Effector memory CD4-positive, alpha-beta T cell (primary cell): ENCODE results near the gene CHCHD4.
"Not testable (repeated sequence)": the region's sequence is repeated elsewhere in the genome, so short reads cannot be mapped to it uniquely, and the experiment has no call there.

Experiments used
- DNase-seq, 3 donors: peaks; one replicate each; pipeline ENCODE4 v3.0.0-alpha.2; 2020
- H3K27ac ChIP-seq: 2 replicates; pipeline ENCODE4 v1.7.0; 2013; ENCODE audit warnings: mild to moderate bottlenecking, low read length, moderate library complexity; ENCODE audit not compliant: insufficient read depth, poor library complexity, severe bottlenecking
- H3K27me3 ChIP-seq: replicated peaks from 2 replicates; pipeline ENCODE4 v1.7.0; 2013; ENCODE audit warnings: mild to moderate bottlenecking, low read length; ENCODE audit not compliant: insufficient read depth, control insufficient read depth, poor library complexity, severe bottlenecking
- H3K36me3 ChIP-seq: 2 replicates; pipeline ENCODE4 v1.7.0; 2013; ENCODE audit warnings: mild to moderate bottlenecking, low read length, moderate library complexity; ENCODE audit not compliant: control insufficient read depth, insufficient read depth
- H3K4me1 ChIP-seq: 2 replicates; pipeline ENCODE4 v1.7.0; 2013; ENCODE audit warnings: low read length, mild to moderate bottlenecking; ENCODE audit not compliant: control insufficient read depth, insufficient read depth, poor library complexity, severe bottlenecking
- H3K4me3 ChIP-seq: 2 replicates; pipeline ENCODE4 v1.7.0; 2013; ENCODE audit warnings: low read length, low read depth, mild to moderate bottlenecking; ENCODE audit not compliant: insufficient read depth, poor library complexity, severe bottlenecking
- H3K9me3 ChIP-seq: 2 replicates; pipeline ENCODE4 v1.7.0; 2013; ENCODE audit warnings: mild to moderate bottlenecking, low read length, moderate library complexity; ENCODE audit not compliant: control insufficient read depth

CHCHD4 gene

DNA sequence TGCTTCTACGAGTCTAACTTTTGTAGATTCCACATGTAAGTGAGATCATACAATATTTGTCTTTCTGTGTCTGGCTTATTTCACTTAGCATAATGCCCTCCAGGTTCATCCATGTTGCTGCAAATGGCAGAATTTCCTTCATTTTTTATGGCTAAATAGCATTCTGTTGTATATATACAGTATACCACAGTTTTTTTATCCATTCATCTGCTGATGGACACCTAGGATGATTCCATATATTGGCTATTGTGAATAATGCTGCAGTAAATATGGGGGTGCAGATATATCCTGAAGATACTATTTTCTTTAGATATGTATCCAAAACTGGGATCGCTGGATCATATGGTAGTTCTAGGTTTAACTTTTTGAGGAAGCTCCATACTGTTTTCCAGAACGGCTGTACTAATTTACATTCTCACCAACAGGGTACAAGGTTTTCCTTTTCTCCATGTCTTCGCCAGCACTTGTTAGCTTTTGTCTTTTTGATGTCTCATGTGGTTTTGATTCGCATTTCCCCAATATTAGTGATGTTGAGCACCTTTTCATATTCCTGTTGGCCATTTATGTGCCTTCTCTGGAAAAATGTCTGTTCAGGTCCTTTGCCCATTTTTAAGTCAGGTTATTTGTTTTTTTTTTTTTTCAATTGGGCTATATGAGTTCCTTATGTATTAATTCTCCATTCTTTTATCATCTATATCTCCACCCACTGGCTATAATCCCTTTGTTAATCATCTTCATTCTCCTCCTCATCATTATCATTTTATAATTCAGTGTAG, 26.9 kb downstream of the CHCHD4 start:
- no peak overlapping the region for H3K4me3 ChIP-seq
- H3K4me1 ChIP-seq: no peaks in the 10 kb centered on the region
- DNase-seq: no peak
- H3K27ac ChIP-seq: no peak overlapping the region
- H3K27me3 ChIP-seq: no peaks in the 10 kb centered on the region
- no peaks in the 10 kb centered on the region for H3K36me3 ChIP-seq
- no peaks in the 10 kb centered on the region for H3K9me3 ChIP-seq

DNA sequence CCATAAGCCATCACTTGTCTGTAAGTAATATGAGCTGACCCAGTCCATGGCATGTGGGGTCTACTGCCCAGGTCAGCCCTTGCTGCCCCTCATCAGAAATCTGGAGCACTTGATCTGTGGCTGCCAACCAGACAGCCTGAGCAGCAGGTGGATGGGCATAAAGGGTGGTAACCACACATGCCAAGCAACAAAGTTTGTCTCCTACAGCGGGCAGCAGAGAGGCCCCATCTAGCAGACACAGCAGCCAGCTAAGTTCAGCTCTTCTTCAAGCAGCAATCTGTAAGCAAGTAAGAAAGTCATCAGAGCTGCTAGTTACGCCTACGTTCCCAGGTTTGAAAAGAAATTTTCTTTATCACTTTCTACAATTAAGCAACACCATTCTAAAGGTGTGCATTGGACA, 27.9 kb downstream of the CHCHD4 start:
- Histone ChIP-seq H3K9me3 (no peaks in the 10 kb centered on the region), H3K36me3 (no peaks in the 10 kb centered on the region), H3K27me3 (no peaks in the 10 kb centered on the region), H3K27ac (no peak overlapping the region), H3K4me3 (no peak overlapping the region), H3K4me1 (no peaks in the 10 kb centered on the region)
- DNase-seq: no peak

DNA sequence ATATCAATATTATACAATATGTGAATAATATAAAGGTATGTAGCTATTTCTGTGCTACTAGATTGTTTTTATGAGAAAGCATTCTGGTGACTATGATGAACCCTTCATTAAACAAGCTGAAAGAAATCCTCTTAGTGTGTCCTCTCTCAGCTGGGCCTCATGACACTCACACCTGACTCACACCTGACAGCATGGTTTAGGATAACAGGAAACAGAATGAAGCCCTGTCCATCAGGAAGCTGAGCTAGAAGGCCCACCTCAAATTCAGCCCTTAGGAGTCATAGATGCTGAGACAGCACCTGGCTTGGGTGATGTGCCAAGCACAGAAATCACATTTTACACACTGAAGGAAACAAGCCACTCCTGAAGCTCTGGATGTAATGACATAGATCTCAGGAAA, 30.8 kb downstream of the CHCHD4 start:
- Histone ChIP-seq H3K27ac (no peak overlapping the region), H3K4me1 (no peaks in the 10 kb centered on the region), H3K36me3 (no peaks in the 10 kb centered on the region), H3K4me3 (no peak overlapping the region), H3K27me3 (no peaks in the 10 kb centered on the region), H3K9me3 (no peaks in the 10 kb centered on the region)
- no peak for DNase-seq

DNA sequence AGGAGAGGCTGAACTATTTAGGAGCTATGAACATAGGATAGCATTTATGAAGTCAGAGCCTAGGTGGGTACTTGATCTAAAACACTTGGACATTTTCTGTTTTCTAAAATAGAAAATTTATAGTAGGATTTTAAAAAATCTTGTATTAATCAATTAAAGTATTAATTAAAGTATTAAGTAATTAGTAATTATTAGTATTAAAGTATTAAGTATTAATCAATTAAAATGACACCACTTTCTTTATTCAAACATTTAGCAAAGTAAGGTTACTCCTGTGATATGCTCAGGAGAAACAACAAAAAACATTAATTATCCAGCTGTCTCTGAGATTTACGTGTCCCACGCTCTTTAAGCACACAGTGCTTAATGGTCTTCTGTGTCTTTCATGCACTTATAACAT, 32.2 kb downstream of the CHCHD4 start:
- DNase-seq: no peak
- Histone ChIP-seq H3K4me3 (no peak overlapping the region), H3K4me1 (no peaks in the 10 kb centered on the region), H3K9me3 (no peaks in the 10 kb centered on the region), H3K36me3 (no peaks in the 10 kb centered on the region), H3K27ac (no peak overlapping the region), H3K27me3 (no peaks in the 10 kb centered on the region)

DNA sequence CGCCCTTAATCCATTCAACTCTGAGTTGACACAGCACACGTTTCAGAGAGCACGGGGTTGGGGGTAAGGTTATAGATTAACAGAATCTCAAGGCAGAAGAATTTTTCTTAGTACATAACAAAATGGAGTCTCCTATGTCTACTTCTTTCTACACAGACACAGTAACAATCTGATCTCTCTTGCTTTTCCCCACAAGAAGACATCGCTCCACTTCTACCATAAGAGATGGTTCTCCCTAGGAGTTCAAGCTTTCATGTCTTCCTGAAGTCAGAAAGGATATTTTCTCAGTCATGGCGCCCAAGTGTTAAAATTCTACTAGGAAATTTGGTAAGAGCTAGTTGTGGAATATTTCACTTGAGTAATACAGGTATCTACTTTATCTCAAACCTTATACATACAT, 32.7 kb downstream of the CHCHD4 start:
- not testable (repeated sequence) for H3K27ac ChIP-seq, H3K4me1 ChIP-seq, H3K27me3 ChIP-seq, H3K36me3 ChIP-seq, DNase-seq, H3K4me3 ChIP-seq, H3K9me3 ChIP-seq

DNA sequence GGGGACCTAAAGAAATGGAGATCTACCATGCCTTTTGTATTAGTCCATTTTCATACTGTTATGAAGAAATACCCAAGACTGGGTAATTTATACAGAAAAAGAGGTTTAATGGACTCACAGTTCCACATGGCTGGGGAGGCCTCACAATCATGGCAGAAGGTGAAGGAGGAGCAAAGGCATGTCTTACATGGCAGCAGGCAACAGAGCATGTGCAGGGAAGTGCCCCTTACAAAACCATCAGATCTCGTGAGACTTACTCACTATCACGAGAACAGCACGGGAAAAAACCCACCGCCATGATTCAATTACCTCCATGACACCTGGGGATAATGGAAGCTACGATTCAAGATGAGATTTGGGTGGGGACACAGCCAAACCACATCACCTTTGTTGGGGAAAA, 37.2 kb downstream of the CHCHD4 start:
- H3K4me1 ChIP-seq, H3K9me3 ChIP-seq, H3K36me3 ChIP-seq, DNase-seq, H3K27ac ChIP-seq, H3K4me3 ChIP-seq, H3K27me3 ChIP-seq: not testable (repeated sequence)

DNA sequence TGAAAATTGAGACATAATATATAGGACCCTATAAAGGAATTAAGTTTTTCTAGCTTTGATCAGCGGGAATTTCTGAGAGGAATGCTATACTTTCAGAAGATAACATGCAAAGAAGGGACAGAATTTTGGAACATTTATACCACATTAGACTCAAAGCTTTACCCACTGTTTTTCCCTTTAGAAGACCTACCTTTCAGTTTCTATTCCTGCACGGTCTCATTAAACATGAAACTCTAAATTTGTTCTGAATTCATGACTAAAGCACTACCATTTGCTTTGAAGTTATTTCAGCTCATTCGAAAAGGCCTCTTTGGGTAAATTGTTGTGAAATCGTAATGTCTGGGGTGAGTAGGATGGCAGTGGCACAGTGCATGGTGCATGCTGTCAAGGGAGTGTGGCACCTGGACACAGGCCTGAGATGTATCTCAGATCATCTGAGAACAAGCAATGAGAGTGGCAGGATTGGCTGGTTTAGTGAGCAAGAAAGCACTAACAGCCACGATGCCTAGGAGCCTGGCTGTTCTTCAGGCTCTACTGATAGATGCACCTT, 42.5 kb downstream of the CHCHD4 start:
- Histone ChIP-seq H3K9me3 (no peaks in the 10 kb centered on the region), H3K4me3 (no peak overlapping the region), H3K27ac (no peak overlapping the region), H3K4me1 (no peaks in the 10 kb centered on the region), H3K27me3 (no peaks in the 10 kb centered on the region), H3K36me3 (no peaks in the 10 kb centered on the region)
- DNase-seq: no peak

DNA sequence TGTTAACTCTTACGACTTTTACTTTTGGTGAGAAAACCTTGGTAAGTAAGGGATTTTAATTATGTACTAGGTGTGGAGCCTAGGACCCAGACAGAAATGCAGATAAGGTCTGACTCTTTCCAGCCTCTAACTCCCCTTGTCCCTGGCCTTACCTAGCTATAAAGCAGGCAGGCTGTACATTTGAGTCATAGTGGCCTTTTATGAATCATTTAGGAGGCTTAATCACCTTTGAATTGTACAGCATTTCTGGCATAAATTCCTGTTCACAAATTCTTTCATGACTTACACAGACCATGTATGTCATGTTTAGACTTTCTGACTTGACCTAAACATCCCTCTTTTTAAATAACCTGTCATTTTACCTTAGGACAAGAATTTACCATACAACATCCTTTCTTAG, 47.4 kb downstream of the CHCHD4 start:
- DNase-seq: no peak
- no peak overlapping the region for H3K4me3 ChIP-seq

DNA sequence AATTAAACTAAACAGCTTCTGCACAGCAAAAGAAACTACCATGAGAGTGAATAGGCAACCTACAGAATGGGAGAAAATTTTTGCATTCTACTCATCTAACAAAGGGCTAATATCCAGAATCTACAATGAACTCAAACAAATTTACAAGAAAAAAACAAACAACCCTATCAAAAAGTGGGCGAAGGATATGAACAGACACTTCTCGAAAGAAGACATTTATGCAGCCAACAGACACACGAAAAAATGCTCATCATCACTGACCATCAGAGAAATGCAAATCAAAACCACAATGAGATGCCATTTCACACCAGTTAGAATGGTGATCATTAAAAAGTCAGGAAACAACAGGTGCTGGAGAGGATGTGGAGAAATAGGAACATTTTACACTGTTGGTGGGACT, 49.4 kb downstream of the CHCHD4 start:
- not testable (repeated sequence) for H3K4me3 ChIP-seq, H3K27me3 ChIP-seq

More for the DNA sequence above, 47.4 kb downstream of the CHCHD4 start:
- Histone ChIP-seq H3K9me3 (no peaks in the 10 kb centered on the region), H3K27ac (no peak overlapping the region), H3K36me3 (no peaks in the 10 kb centered on the region), H3K4me1 (no peaks in the 10 kb centered on the region), H3K27me3 (no peaks in the 10 kb centered on the region)

DNA sequence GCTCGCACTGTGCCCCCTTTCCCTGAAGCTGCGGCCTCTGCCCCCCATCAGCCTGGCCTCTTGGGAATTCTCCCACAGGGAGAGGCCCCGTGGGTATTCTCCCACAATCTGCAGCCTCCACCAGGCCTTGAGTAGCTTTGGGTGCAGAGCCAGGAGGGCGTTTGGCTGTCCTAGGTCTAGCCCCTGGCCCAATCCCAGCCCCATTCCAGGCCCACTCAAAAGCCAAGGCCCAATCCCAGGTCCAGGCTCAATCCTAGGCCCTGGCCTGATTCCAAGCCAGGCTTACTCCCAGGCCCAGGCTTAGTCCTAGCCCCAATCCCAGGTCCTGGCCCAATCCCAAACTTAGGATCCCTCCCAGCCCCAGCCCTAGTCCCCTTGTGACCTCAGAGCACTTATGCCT, 59.8 kb downstream of the CHCHD4 start:
- Histone ChIP-seq H3K27ac (no peak overlapping the region), H3K4me1 (no peaks in the 10 kb centered on the region), H3K36me3 (no peaks in the 10 kb centered on the region), H3K27me3 (no peaks in the 10 kb centered on the region), H3K9me3 (no peaks in the 10 kb centered on the region), H3K4me3 (no peak overlapping the region)
- DNase-seq: no peak

More for the DNA sequence above, 49.4 kb downstream of the CHCHD4 start:
- DNase-seq, H3K9me3 ChIP-seq, H3K4me1 ChIP-seq, H3K36me3 ChIP-seq, H3K27ac ChIP-seq: not testable (repeated sequence)
